ENCODE data around the gene SPATA2L.
"Not testable (repeated sequence)": the region's sequence is repeated elsewhere in the genome, so short reads cannot be mapped to it uniquely, and the experiment has no call there.

The SPATA2L gene

GRCh38 chr16:89695086-89695874 lies 6.2 kb downstream of the SPATA2L start:
- no peak for TF ChIP-seq CTCF (IDR thresholded peaks at IDR 0.05; ENCODE audit: low read depth, low read length, missing control alignments)
- in situ Hi-C loops (cut with HindIII; ENCODE audit: low sequenced_read_pairs) = loop anchor here (25.0 kb wide), 1 partner anchor 408 kb away; no protein-coding TSS in a partner anchor
- DNase-seq (ENCODE audit: low read depth) = no peak
- no peak overlapping the region for H3K4me3 ChIP-seq (ENCODE audit: low read depth, low read length)

GRCh38 chr16:89694784-89695085 lies 6.8 kb downstream of the SPATA2L start:
- not testable (repeated sequence) for DNase-seq (ENCODE audit: low read depth); H3K4me3 ChIP-seq (ENCODE audit: low read depth, low read length)
- in situ Hi-C loops (cut with HindIII; ENCODE audit: low sequenced_read_pairs) = loop anchor here (25.0 kb wide), 1 partner anchor 407 kb away; no protein-coding TSS in a partner anchor

GRCh38 chr16:89693931-89694783 lies 7.3 kb downstream of the SPATA2L start:
- no peak for TF ChIP-seq CTCF (IDR thresholded peaks at IDR 0.05; ENCODE audit: low read depth, low read length, missing control alignments)
- no peak overlapping the region for H3K4me3 ChIP-seq (ENCODE audit: low read depth, low read length)
- in situ Hi-C loops (cut with HindIII; ENCODE audit: low sequenced_read_pairs) = loop anchor here (25.0 kb wide), 1 partner anchor 407 kb away; no protein-coding TSS in a partner anchor
- DNase-seq (ENCODE audit: low read depth) = no peak

- TF ChIP-seq CTCF (IDR thresholded peaks at IDR 0.05; ENCODE audit: low read depth, low read length, missing control alignments) = no peak
- H3K4me3 ChIP-seq (ENCODE audit: low read depth, low read length) = no peak overlapping the region
- in situ Hi-C loops (cut with HindIII; ENCODE audit: low sequenced_read_pairs) = loop anchor here (25.0 kb wide), 1 partner anchor 406 kb away; no protein-coding TSS in a partner anchor
- no peak for DNase-seq (ENCODE audit: low read depth)
Measured at GRCh38 chr16:89693289-89693731, 8.2 kb downstream of the SPATA2L start.

- in situ Hi-C loops (cut with HindIII; ENCODE audit: low sequenced_read_pairs) = loop anchor here (25.0 kb wide), 1 partner anchor 405 kb away; no protein-coding TSS in a partner anchor
- TF ChIP-seq CTCF (IDR thresholded peaks at IDR 0.05; ENCODE audit: low read depth, low read length, missing control alignments) = no peak
- DNase-seq (ENCODE audit: low read depth) = no peak
- no peak overlapping the region for H3K4me3 ChIP-seq (ENCODE audit: low read depth, low read length)
Measured at GRCh38 chr16:89691986-89692569, 9.4 kb downstream of the SPATA2L start.

GRCh38 chr16:89691231-89691985 lies 10.1 kb downstream of the SPATA2L start:
- in situ Hi-C loops (cut with HindIII; ENCODE audit: low sequenced_read_pairs) = loop anchor here (25.0 kb wide), 1 partner anchor 404 kb away; no protein-coding TSS in a partner anchor
- no peak for TF ChIP-seq CTCF (IDR thresholded peaks at IDR 0.05; ENCODE audit: low read depth, low read length, missing control alignments)
- DNase-seq (ENCODE audit: low read depth) = no peak
- no peak overlapping the region for H3K4me3 ChIP-seq (ENCODE audit: low read depth, low read length)
